Measurements from ENCODE around the gene PKIG. TPM values are rescaled to one million over a fixed set of nuclear protein-coding genes. Genes with fewer than 3 reads are reported as not detected.
A peak's percentile ranks its signal among the peaks of the same experiment; 100 is the strongest.
"Not testable (repeated sequence)": the region's sequence is repeated elsewhere in the genome, so short reads cannot be mapped to it uniquely, and the experiment has no call there.

The PKIG gene
- total RNA-seq = 226 and 239 TPM in 2 replicates

- DNase-seq (ENCODE audit: extremely low read depth, low read depth, low spot score) = peak; percentile 84
These were observed at the start of gene PKIG for GRCh38 chr20:44582311-44583025. Gene PKIG (plus strand): TSS chr20:44582579. CDS start chr20:44614557, 31,978 bp downstream.

GRCh38 chr20:44532981-44533331, 49.4 kb upstream of the PKIG start:
- DNase-seq (ENCODE audit: extremely low read depth, low read depth, low spot score) = no peak

DNA sequence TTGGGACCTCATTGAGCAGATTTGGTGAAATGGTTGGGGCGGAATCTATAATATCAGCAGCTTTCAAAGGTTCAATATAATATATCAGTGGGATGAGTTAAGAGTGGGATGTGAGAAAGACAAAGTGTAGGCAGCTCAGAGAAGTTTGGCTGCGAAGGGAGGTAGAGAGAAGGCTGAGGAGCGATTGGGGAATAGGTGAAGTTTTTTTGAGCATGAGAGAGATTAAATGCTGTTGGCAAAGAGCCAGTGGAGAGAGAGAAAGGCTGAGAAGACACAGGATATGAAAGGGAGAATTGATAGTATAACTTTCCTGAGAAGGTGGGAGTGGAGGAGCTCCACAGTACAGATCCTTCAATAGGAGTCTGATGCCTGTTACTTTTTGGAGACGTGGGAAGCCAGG, 48.5 kb upstream of the PKIG start:
- DNase-seq (ENCODE audit: extremely low read depth, low read depth, low spot score) = no peak

DNA sequence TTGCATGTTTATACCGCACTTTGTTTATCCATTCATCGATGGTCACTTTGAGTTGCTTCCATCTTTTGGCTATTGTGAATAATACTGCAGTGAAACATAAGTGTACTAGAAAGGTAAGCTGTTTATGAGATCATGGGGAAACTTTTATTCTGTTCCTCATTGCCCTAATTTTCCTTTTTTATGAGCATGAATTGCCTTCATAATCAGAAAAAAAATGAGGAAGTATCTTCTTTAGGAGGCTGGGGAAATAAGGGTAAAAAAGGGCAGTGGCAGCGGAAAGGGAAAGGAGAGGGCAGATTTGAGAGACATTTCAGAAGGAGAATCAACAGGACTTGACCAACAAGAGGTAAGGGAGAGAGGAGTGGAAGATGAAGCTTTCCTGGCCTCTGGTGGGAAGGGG, 46.2 kb upstream of the PKIG start:
- DNase-seq (ENCODE audit: extremely low read depth, low read depth, low spot score) = no peak

DNA sequence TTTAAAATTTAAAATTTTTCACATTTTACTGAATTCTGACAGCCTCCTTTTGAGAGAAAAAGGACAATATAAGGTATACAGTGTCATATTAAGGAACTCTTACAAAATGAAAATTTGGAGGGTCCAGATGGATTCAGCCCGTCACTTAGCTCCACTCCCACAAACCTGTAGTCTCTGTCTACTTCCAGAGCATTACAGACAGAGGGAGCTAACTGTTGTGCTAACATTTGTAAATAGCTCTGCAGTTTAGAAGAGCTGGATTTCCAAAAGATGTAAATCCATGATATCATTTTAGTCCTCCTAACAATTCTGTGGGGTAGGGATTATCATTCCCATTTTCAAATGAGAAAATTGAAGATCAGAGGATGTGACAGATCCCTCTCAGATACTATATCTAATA, 44.4 kb upstream of the PKIG start:
- no peak for DNase-seq (ENCODE audit: extremely low read depth, low read depth, low spot score)

GRCh38 chr20:44540834-44541233, 41.5 kb upstream of the PKIG start:
- DNase-seq (ENCODE audit: extremely low read depth, low read depth, low spot score) = no peak

GRCh38 chr20:44541992-44542391, 40.4 kb upstream of the PKIG start:
- DNase-seq (ENCODE audit: extremely low read depth, low read depth, low spot score) = no peak

- no peak for DNase-seq (ENCODE audit: extremely low read depth, low read depth, low spot score)
These were observed 39.5 kb upstream of the PKIG start for GRCh38 chr20:44542890-44543289.

DNA sequence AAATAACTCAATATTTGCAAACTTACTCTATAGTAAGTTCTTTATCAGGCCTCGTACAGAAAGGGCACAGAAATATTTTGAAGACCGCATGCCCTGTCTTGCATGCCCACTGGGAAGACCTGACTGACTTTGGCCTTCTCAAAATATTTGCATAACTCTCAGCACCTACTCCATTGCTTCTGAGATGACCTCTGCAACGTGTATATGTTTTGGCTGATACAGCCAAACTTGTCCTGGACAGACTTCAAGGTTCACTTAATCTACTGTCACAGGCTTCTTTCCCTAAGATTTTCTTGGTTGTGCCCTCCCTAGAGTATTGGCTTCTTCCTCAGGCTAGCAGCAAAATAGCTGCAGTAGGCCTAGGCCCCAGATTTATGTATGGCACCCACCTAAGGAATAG, 39.0 kb upstream of the PKIG start:
- no peak for DNase-seq (ENCODE audit: extremely low read depth, low read depth, low spot score)

GRCh38 chr20:44544263-44544662, 38.1 kb upstream of the PKIG start:
- no peak for DNase-seq (ENCODE audit: extremely low read depth, low read depth, low spot score)

DNA sequence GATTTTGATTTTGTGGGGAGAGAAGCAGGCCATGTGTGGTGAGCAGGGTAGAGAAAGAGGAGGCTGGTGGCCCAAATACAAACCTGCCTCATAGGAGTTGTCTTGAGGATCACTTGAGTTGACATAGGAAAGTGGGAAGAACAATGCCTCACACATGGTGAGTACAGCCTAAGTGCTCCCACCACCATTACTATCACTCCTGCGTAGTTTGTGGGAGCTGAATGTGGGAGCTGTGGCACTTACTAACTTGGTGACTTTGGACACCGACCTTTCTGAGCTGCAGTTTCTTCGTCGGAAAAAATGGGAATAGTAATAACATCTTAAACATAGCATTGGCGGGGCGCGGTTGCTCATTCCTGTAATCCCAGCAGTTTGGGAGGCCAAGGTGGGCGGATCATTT, 35.0 kb upstream of the PKIG start:
- no peak for DNase-seq (ENCODE audit: extremely low read depth, low read depth, low spot score)

GRCh38 chr20:44549123-44549522, 33.3 kb upstream of the PKIG start:
- no peak for DNase-seq (ENCODE audit: extremely low read depth, low read depth, low spot score)

GRCh38 chr20:44552050-44552449, 30.3 kb upstream of the PKIG start:
- no peak for DNase-seq (ENCODE audit: extremely low read depth, low read depth, low spot score)

DNA sequence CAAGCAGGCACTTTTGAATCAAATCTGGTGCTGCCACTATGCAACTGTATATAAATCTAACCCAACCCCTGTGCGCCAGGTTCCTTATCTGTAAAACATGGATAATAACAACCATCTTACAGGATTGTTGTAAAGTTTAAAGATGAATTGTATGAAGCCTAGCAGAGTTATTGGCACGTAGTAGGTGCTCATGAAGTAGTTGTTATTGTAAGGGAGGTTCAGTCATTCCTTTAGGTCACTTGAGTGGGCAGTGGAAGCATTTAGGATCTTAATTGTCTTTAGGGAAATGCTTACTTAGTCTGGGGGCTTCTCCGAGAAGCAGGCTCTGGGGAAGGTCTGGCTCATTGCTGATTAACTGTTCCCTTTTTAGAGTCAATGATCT, 29.8 kb upstream of the PKIG start:
- DNase-seq (ENCODE audit: extremely low read depth, low read depth, low spot score) = no peak

DNA sequence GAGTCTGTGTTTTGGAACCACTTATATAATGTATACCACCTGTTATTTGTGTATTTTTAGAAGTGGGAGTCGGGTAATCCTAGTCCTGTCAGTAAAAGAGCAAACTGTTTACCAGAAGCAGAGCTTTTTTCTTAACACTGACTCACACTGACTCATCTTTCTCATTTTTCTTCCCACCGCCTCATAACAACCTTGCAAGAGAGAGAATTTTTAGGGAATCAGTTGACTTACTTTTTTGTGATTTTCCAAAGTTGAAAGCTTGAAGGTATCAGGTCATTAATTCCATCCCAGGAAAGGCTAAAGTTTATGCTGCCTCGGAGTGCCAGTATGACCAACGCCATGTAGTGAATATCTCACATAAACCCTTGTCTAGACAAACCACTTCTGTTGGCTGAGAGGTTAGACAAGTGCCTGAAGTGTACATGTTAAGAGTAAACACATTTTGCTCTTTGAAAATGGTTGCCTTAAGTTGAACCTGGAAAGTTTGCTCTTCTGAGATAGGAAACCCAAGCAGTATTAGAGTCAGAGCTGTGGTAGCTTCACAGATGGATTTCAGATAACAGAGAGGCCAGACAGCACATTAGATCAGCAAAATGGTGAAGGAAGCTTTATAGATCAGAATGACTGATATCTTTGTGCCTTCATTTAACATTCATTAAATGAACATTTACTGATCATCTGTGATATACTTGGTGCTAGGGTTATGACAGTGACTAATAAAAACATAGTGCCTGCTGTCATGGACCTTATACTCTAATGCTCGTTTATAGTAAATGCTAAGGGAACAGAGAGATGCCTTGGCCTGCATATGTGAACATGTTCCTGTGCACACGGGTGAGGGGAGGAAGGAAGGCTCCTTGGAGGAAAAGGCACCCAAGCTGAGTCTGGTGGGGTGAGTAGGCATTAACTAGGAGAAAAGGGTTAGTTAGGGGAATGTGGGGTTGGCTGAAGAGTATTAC, 29.1 kb upstream of the PKIG start:
- DNase-seq (ENCODE audit: extremely low read depth, low read depth, low spot score) = no peak

- DNase-seq (ENCODE audit: extremely low read depth, low read depth, low spot score) = no peak
These were observed 23.1 kb upstream of the PKIG start for GRCh38 chr20:44559302-44559701.

- DNase-seq (ENCODE audit: extremely low read depth, low read depth, low spot score) = no peak
These were observed 22.1 kb upstream of the PKIG start for GRCh38 chr20:44560229-44560628.

DNA sequence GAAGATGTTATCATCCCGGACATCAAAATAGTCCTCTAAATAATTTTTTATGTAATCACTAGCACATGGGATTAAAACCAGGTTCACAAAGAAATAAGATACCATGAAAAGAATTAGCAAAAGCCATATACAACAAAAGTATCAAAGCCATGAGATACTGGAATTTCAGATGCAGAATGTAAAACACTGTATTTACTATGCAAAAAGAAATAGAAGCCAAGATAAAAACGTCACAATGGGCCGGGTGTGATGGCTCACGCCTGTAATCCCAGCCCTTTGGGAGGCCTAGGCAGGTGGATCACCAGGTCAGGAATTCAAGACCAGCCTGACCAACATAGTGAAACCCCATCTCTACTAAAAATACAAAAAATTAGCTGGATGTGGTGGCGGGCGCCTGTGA, 21.6 kb upstream of the PKIG start:
- not testable (repeated sequence) for DNase-seq (ENCODE audit: extremely low read depth, low read depth, low spot score)

DNA sequence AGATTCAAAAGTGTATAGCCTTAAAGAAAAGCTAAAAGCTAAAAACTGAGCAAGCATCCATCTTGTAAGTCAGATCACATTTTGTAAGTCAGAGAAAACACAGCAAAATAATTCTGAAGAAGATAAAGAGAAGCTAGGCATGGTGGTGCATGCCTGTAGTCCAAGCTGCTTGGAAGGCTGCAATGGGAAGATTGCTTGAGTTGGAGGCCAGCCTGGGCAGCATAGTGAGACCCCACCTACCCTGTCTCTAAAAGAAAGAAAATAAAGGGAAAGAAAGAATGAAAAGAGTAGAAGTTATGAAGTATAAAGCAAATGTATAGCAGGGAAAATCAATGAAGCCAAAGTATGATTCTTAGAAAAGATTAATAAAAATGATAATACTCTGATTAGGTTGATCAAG, 20.5 kb upstream of the PKIG start:
- no peak for DNase-seq (ENCODE audit: extremely low read depth, low read depth, low spot score)

DNA sequence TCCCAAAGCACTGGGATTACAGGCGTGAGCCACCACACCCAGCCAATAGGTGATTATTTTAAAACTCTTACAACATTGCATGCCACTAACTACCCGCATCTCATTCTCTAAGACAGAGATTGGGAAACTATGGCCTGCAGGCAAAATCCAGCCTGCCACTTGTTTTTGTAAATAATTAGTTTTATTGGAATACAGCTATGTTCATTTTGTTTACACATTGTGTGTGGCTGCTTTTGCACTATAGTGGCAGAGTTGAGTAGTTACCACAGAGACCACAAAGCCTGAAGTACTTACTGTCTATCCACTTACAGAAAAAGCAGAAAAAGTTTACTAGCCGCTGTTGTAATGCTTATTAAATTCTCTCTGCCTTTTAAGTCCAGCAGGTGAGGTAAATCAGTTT, 16.4 kb upstream of the PKIG start:
- no peak for DNase-seq (ENCODE audit: extremely low read depth, low read depth, low spot score)

- no peak for DNase-seq (ENCODE audit: extremely low read depth, low read depth, low spot score)
These were observed 15.6 kb upstream of the PKIG start for GRCh38 chr20:44566811-44567210.

DNA sequence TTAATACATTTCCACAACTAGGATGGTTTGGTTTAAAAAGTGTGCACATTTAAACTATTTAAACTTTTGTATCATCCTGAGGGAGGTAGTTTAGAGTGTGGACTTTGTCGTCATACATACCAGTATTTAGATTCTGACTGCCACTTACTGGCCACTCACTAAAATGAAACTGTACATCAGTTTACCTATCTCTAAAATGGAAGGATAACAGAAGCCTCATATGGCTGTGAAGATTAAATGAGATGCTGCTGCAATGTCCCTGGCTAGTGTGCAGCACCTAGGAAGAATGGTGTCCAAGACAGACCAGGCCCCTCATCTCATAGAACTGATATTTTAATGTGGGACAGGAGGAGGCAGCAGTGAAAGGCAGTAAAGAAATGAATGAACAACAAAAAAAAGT, 12.0 kb upstream of the PKIG start:
- DNase-seq (ENCODE audit: extremely low read depth, low read depth, low spot score) = no peak
